CD4-positive, alpha-beta T cell treated with Interleukin-21 for 1 hour (primary cell): ENCODE data around the gene BIRC5.

Experiments
- DNase-seq: peaks from one replicate; pipeline ENCODE4 v3.0.0-alpha.2; 2020

BIRC5 gene

DNA sequence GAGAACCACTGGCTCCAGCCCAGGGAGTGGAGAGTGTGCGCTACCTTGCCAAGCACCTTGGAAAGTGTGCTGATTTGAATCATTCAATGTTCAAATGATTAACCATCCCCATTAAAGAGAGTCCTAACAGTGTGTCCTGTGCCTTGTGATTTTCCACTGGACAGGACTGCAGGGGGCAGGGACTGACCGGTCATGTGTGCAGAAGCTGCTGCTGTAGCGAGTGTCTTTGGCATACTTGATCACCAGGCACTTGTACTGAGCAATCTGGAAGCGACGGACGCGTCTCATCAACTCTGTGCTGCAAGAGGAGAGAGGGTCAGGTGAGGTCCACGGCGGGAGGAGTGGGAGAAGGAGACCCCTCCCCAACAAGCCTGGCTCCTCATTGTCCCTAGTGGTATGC is 29.2 kb upstream of the BIRC5 start:
- no peak for DNase-seq

DNA sequence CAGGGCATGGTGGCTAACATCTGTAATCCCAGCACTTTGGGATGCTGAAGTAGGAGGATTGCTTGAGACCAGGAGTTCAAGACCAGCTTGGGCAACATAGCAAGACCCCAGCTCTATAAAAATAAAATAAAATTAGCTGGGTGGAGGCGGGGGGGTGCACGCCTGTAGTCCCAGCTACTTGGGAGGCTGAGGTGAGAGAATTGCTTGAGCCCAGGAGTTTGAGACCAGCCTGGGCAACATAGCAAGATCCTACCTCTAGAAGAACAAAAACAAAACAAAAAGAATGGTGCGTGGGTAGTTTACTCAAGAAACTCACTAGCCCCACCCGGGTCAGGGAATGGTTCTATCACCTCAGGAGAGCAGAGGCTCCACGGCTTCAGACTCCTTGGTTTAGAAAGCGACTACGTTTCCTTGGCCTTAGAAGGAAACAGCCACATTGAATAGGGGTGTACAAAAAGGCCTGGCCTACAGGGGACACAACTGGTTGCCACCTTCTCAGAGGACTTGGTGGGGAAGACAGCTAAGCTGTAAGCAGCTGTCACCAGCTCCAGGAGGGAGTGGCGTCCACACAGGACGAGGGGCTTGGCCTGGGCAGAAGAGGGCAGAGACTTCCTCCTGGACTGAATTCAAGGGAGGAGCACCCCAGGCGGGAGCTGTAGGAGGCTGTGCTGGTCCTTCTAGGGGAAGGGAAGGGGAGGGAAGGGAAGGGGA is 27.9 kb upstream of the BIRC5 start:
- DNase-seq, result no peak

DNA sequence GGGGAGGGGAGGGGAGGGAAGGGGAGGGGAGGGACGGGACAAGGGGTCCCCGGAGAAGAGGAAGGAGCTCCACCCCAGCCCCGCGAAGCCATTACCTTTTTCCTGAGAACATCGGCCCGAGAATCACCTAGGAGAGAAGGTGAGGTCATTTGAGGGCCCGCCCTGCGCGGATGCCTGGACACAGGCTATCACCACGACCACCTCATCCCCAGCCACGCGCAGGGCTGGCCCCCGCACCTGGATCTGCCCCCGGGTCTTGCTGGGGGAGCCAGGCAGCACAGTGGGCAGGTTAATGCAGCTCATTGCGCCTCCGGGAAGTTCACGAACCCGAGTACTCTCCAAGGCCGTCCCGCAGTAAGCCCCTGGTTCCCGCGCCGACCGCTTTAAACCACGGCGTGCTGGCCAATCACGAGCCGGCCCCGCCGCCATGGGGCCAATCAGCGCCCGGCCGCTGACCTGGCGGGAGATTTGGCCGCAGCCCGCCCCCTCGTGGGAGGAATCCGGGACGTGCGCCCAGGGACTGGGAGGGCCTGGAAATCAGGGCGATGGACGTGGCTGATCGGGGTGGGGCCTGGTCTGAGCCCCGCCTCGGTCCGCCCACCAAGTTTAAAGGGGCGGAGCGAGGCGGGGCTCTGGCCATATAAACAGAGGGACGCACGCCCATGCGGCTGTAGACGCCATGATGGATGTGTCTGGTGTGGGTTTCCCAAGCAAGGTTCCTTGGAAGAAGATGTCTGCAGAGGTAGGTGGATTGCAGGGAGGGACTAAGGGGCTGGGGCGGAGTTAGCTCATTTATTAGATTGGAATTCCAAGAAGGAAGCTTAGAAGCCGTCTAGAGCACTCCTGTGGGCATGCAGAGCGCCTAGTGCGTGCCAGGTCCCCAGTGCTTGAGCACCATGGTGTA is 27.1 kb upstream of the BIRC5 start, which contains the start of the genes AFMID and TK1:
TSS of gene AFMID (plus strand) at position 671 of the 904 bp plus-strand sequence. CDS start at position 680, 9 bp downstream.
TSS of gene TK1 (minus strand) at position 361 of the 904 bp plus-strand sequence. CDS start at position 303, 58 bp downstream.
- DNase-seq, result peak; percentile 89

DNA sequence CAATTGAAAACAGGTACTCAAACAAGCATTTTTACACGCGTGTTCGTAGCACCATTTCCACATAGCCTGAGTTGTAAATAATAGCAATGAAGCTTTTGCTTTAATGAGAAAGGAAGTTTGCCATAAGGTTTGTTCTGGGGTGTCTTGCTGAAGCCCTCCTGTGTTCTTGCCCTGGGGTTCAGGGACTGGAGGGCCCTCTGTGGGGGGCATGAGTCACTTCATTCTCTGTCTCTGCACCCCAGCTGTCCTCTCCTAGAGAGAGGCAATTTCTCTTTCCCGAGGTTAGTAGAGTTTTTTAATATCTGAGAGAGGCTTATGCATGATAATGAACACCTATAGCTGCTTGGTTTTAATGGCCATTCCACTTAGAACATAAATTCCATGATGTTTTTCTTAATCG is 17.3 kb upstream of the BIRC5 start:
- DNase-seq, result no peak

DNA sequence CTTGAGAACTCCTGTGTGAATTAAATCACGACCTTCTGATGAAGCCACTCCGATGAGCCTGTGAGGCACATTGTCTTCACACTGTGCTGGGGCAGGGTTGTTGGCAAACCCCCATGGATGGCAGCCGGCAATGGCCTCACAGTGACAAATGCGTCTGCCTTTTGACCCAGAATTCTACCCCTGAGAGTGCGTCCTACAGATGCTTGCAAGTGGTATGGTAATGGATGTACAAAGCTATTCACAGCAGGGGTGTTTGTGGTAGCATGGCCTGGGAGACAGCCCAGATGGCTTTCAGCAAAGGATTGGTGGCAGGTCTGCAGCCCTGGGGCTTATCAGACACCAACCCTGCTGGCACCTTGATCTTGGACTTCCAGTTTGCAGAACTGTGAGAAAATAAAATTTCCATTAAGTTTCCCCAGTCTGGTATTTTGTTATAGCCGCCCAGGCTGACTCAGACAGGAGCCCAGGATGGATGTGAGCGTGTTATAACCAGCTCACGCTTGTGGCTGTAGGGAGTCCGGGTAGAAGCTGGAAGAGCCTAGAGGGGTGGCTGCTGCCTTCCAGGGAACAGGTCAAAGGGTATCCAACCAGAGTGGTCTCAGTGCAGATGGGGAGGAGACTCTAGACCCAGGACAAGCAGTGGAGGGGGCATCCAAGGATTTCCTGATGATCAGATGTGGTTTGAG is 16.8 kb upstream of the BIRC5 start:
- no peak for DNase-seq

DNA sequence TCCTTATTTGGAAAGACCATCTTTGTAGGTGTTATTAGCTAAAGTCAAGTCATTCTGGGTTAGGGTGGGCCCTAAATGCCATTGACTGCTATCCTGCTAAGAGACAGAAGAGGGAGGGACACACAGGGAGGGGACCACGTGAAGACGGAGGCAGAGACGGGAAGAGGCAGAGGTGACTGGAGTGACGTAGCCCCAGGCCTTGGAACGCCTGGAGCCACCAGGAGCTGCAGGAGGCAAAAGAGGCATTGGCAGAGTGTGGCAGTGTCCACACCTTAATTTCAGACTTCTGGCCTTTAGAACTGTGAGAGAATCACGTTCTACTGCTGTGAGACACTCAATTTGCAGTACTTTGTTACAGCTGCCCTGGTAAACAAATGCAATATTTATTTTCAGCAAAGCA is 13.6 kb upstream of the BIRC5 start:
- DNase-seq, result no peak

DNA sequence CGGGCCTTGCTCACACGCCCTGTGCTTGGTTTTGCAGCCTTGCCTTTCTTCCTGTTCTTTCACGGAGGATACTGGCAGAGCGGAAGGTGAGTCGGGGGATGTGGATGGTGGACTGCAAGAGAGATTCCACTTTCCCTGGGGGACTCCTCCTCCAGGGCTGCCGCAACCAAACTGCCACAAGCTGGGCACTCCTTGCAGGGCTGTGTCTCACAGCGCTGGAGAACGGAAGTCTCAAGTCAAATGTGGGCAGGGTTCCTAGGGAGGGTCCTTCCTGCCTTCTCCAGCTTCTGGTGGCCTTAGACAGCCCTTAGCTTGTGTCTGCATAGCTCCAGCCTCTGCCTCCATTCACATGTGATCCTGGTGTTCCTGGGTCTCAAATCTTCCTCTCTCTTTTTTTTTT is 11.4 kb upstream of the BIRC5 start:
- DNase-seq, result no peak

DNA sequence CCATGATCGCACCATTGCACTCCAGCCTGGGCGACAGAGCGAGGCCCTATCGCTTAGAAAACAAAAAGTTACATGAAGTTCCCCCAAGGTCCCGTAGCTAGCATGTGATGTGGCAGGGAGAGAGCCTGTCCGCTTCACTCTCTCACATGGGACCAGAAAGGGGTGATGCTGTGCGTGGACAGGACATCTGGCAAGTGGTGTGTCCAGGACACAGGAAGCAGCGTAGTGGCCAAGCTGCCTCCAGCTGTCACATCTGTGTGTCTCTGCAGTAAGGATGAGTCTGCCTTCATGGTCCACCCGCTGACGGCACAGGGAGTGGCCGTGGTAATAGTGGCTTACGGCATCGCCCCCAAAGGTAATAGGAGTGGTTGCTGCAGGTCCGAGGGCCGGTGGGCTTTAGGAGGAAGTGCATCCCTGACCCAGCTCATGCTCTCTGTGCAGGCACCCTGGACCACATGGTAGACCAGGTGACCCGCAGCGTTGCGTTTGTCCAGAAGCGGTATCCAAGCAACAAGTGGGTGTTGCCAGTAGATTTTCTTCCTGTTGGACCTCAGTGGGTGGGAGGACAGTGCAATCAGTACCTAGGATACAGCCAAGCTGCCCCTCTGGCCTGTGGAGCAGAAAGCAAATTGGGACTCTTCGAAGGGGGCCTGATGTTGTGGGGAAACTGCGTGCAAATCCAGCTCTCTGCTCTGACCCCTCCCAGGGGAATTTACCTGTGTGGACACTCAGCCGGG is 9.5 kb upstream of the BIRC5 start:
- DNase-seq, result no peak

DNA sequence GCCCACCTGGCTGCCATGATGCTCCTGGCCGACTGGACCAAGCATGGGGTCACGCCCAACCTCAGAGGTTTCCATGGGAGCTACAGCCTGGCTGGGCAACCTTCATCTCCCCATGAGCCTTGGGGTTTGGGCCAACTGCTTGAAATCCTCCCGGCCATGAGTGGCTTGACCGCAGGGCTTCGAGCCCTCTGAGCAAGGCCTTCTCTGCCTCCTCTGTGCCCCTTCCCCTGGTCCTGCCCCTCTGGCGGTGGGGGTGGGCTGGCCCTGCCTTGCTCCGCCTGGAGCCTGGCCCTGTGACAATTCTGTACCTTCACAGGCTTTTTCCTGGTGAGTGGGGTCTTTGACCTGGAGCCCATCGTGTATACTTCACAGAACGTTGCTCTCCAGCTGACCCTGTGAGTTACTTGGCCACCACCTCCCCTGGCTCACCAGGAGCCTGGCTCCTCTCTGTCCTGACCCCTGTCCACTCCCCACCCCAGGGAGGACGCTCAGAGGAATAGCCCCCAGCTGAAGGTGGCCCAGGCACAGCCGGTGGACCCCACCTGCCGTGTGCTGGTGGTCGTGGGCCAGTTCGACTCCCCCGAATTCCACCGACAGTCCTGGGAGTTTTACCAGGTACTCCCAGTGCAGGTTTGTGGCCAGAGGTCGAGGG is 8.8 kb upstream of the BIRC5 start:
- DNase-seq, result no peak

DNA sequence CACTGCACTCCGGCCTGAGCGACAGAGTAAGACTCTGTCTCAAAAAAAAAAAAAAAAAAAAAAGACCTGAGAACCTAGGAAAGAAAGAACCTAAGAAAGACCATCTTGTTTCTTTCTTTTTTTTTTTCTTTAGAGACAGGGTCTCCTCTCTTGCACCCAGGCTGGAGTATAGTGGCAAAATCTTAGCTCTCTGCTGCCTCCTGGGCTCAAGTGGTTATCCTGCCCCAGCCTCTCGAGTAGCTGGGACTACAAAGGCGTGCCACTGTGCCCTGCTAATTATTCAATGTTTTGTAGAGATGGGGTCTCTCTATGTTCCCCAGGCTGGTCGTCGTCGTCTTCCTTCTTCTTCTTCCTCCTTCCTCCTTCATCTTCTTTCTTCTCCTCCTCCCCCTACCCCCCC is 7.8 kb upstream of the BIRC5 start:
- no peak for DNase-seq

DNA sequence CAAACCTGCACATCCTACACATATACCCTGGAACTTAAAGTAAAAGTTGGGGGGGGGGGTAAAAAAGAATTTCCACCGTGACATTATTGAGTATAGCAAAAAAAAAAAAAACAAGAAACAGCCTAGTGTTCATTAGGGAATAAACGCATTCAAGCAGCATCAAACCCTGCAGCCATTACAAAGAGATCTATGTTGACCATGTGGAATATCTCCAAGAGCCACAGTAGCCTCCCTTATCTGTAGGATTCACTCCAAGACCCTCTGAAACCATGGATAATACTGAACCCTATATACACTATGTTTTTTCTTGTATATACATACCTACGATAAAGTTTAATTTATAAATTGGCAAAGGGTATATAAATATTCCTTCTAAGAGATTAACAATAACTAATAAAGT is 5.6 kb upstream of the BIRC5 start:
- no peak for DNase-seq

DNA sequence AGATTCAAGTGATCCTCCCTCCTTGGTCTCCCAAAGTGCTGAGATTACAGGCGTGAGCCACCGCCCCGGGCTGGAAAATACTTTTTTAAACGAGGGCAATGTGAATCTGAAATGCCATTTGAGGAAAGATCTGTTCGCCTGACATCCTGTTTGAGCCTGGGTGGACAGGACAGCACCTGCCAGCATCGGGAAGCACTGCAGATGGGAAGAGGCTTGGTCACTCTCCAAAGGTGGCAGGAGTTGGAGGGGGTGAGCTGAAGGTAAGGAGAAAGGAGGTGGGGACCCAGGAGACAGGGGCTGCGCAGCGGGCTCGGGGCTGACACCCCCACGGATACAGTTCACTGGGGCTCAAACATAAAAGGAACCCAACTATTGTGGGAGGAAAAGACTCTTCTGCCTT is 3.9 kb upstream of the BIRC5 start:
- no peak for DNase-seq

DNA sequence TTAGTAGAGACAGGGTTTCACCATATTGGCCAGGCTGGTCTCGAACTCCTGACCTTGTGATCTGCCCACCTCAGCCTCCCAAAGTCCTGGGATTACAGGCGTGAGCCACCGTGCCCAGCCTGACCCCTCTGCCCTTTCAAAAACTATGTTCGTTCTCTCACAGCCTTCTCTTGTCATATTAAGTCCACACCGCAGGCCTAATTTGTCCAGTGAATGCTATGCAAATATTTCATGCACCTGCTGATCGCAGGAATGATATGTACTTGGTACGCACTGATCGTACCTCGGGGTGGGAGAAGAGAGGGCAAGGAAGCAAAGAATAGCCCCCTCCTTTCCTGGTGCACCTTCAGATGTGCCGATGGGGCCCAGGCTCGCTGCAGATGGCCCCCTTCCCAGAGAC is 3.0 kb upstream of the BIRC5 start:
- no peak for DNase-seq

DNA sequence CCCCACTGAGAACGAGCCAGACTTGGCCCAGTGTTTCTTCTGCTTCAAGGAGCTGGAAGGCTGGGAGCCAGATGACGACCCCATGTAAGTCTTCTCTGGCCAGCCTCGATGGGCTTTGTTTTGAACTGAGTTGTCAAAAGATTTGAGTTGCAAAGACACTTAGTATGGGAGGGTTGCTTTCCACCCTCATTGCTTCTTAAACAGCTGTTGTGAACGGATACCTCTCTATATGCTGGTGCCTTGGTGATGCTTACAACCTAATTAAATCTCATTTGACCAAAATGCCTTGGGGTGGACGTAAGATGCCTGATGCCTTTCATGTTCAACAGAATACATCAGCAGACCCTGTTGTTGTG is 631 bp downstream of the BIRC5 start:
- no peak for DNase-seq

DNA sequence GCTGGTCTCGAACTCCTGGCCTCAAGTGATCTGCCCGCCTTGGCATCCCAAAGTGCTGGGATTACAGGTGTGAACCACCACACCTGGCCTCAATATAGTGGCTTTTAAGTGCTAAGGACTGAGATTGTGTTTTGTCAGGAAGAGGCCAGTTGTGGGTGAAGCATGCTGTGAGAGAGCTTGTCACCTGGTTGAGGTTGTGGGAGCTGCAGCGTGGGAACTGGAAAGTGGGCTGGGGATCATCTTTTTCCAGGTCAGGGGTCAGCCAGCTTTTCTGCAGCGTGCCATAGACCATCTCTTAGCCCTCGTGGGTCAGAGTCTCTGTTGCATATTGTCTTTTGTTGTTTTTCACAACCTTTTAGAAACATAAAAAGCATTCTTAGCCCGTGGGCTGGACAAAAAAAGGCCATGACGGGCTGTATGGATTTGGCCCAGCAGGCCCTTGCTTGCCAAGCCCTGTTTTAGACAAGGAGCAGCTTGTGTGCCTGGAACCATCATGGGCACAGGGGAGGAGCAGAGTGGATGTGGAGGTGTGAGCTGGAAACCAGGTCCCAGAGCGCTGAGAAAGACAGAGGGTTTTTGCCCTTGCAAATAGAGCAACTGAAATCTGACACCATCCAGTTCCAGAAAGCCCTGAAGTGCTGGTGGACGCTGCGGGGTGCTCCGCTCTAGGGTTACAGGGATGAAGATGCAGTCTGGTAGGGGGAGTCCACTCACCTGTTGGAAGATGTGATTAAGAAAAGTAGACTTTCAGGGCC is 5.5 kb downstream of the BIRC5 start:
- DNase-seq, result no peak

DNA sequence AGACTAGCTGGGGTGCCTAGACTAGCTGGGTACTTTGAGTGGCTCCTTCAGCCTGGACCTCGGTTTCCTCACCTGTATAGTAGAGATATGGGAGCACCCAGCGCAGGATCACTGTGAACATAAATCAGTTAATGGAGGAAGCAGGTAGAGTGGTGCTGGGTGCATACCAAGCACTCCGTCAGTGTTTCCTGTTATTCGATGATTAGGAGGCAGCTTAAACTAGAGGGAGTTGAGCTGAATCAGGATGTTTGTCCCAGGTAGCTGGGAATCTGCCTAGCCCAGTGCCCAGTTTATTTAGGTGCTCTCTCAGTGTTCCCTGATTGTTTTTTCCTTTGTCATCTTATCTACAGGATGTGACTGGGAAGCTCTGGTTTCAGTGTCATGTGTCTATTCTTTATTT is 9.0 kb downstream of the BIRC5 start:
- no peak for DNase-seq

DNA sequence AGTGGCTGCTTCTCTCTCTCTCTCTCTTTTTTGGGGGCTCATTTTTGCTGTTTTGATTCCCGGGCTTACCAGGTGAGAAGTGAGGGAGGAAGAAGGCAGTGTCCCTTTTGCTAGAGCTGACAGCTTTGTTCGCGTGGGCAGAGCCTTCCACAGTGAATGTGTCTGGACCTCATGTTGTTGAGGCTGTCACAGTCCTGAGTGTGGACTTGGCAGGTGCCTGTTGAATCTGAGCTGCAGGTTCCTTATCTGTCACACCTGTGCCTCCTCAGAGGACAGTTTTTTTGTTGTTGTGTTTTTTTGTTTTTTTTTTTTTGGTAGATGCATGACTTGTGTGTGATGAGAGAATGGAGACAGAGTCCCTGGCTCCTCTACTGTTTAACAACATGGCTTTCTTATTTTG is 9.7 kb downstream of the BIRC5 start:
- DNase-seq, result no peak

DNA sequence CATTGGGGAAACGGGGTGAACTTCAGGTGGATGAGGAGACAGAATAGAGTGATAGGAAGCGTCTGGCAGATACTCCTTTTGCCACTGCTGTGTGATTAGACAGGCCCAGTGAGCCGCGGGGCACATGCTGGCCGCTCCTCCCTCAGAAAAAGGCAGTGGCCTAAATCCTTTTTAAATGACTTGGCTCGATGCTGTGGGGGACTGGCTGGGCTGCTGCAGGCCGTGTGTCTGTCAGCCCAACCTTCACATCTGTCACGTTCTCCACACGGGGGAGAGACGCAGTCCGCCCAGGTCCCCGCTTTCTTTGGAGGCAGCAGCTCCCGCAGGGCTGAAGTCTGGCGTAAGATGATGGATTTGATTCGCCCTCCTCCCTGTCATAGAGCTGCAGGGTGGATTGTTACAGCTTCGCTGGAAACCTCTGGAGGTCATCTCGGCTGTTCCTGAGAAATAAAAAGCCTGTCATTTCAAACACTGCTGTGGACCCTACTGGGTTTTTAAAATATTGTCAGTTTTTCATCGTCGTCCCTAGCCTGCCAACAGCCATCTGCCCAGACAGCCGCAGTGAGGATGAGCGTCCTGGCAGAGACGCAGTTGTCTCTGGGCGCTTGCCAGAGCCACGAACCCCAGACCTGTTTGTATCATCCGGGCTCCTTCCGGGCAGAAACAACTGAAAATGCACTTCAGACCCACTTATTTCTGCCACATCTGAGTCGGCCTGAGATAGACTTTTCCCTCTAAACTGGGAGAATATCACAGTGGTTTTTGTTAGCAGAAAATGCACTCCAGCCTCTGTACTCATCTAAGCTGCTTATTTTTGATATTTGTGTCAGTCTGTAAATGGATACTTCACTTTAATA is 10.4 kb downstream of the BIRC5 start:
- DNase-seq, result no peak

DNA sequence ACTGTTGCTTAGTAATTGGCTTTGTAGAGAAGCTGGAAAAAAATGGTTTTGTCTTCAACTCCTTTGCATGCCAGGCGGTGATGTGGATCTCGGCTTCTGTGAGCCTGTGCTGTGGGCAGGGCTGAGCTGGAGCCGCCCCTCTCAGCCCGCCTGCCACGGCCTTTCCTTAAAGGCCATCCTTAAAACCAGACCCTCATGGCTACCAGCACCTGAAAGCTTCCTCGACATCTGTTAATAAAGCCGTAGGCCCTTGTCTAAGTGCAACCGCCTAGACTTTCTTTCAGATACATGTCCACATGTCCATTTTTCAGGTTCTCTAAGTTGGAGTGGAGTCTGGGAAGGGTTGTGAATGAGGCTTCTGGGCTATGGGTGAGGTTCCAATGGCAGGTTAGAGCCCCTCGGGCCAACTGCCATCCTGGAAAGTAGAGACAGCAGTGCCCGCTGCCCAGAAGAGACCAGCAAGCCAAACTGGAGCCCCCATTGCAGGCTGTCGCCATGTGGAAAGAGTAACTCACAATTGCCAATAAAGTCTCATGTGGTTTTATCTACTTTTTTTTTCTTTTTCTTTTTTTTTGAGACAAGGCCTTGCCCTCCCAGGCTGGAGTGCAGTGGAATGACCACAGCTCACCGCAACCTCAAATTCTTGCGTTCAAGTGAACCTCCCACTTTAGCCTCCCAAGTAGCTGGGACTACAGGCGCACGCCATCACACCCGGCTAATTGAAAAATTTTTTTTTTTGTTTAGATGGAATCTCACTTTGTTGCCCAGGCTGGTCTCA is 11.2 kb downstream of the BIRC5 start:
- DNase-seq, result no peak
